IMR-90 (cell line): ENCODE data around the gene GSE1. TPM values are rescaled to one million over a fixed set of nuclear protein-coding genes. Genes with fewer than 3 reads are reported as not detected.

Experiments used
- ATAC-seq: fragments of 200-7000 bp; cut with Tn5 transposase; 2 replicates; pipeline ENCODE4 v1.9.1; 2020; ENCODE audit warnings: low read depth, mild to moderate bottlenecking, moderate library complexity
- BruUV-seq: library from RNA; stranded (reverse); fragments of 400-500 nt; replicated peaks from 2 replicates; lab custom pipeline; 2021; lab: Mats Ljungman, UMichigan
- CTCF ChIA-PET: fragments of 300-600 bp; formaldehyde crosslinking; extraction: SDS; loops from one replicate; lab custom pipeline; 2021; ENCODE audit warnings: antibody characterized with exemption; lab: Yijun Ruan, JAX
- POLR2A ChIA-PET: fragments of 300-600 bp; sonication (Branson Sonifier 250); formaldehyde crosslinking; loops from one replicate; lab custom pipeline; 2022; ENCODE audit warnings: antibody characterized with exemption; ENCODE audit not compliant: unreplicated experiment; lab: Charles Lee
- DNase-seq: peaks from one replicate; pipeline ENCODE4 v3.0.0; 2013
- H2AFZ ChIP-seq: replicated peaks from 2 replicates; pipeline ENCODE3; 2013; ENCODE audit warnings: low read length, mild to moderate bottlenecking; ENCODE audit not compliant: poor library complexity
- H2AK5ac ChIP-seq: 2 replicates; pipeline ENCODE4 v1.6.1; 2013; ENCODE audit warnings: low read depth, low read length, inconsistent platforms
- H2AK9ac ChIP-seq: replicated peaks from 2 replicates; pipeline ENCODE3; 2013; ENCODE audit warnings: mild to moderate bottlenecking, low read depth, low read length, moderate library complexity; ENCODE audit not compliant: poor library complexity
- H2BK120ac ChIP-seq: 2 replicates; pipeline ENCODE4 v1.6.1; 2013; ENCODE audit warnings: low read depth, low read length, inconsistent platforms
- H2BK15ac ChIP-seq: 3 replicates; pipeline ENCODE4 v1.6.1; 2013; ENCODE audit warnings: low read depth, low read length, inconsistent platforms
- H2BK20ac ChIP-seq: 2 replicates; pipeline ENCODE4 v1.6.1; 2013; ENCODE audit warnings: low read depth, mild to moderate bottlenecking, inconsistent platforms, low read length, moderate library complexity
- H2BK5ac ChIP-seq: 2 replicates; pipeline ENCODE4 v1.6.1; 2013; ENCODE audit warnings: mild to moderate bottlenecking, low read depth, low read length, inconsistent platforms; ENCODE audit not compliant: poor library complexity, severe bottlenecking
- H3K14ac ChIP-seq: replicated peaks from 2 replicates; pipeline ENCODE4 v1.6.1; 2013; ENCODE audit warnings: low read depth, low read length, inconsistent platforms
- H3K18ac ChIP-seq: 2 replicates; pipeline ENCODE4 v1.6.1; 2013; ENCODE audit warnings: low read depth, low read length, control low read depth
- H3K23ac ChIP-seq: 2 replicates; pipeline ENCODE4 v1.6.1; 2013; ENCODE audit warnings: low read depth, low read length, inconsistent platforms
- H3K27ac ChIP-seq: 2 replicates; pipeline ENCODE4 v1.5.1; 2013; ENCODE audit warnings: mild to moderate bottlenecking, control low read depth, low read length; ENCODE audit not compliant: insufficient read depth
- H3K27me3 ChIP-seq: 2 replicates; pipeline ENCODE4 v1.6.1; 2013; ENCODE audit warnings: low read length; ENCODE audit not compliant: control insufficient read depth, insufficient read depth
- H3K36me3 ChIP-seq: 2 replicates; pipeline ENCODE4 v1.6.1; 2013; ENCODE audit warnings: low read length, mixed read lengths; ENCODE audit not compliant: control insufficient read depth, insufficient read depth
- H3K4ac ChIP-seq: 2 replicates; pipeline ENCODE4 v1.6.1; 2013; ENCODE audit warnings: low read depth, low read length, inconsistent platforms
- H3K4me1 ChIP-seq: 2 replicates; pipeline ENCODE4 v1.6.1; 2013; ENCODE audit warnings: low read length, mixed read lengths; ENCODE audit not compliant: control insufficient read depth, insufficient read depth
- H3K4me2 ChIP-seq: 2 replicates; pipeline ENCODE4 v1.6.1; 2013; ENCODE audit warnings: low read depth, mild to moderate bottlenecking, control low read depth, low read length, moderate library complexity
- H3K4me3 ChIP-seq: 2 replicates; pipeline ENCODE4 v1.5.1; 2013; ENCODE audit warnings: low read depth, mild to moderate bottlenecking, control low read depth, low read length, moderate library complexity; ENCODE audit not compliant: insufficient read depth
- H3K56ac ChIP-seq: 2 replicates; pipeline ENCODE4 v1.6.1; 2013; ENCODE audit warnings: low read length, inconsistent platforms; ENCODE audit not compliant: insufficient read depth; ENCODE audit errors: extremely low read depth
- H3K79me1 ChIP-seq, 2 experiments: 2 replicates each; pipeline ENCODE4 v1.6.1; 2013; ENCODE audit warnings: low read length in 2 of 2, inconsistent platforms in 1 of 2, low read depth in 1 of 2
- H3K9ac ChIP-seq: 2 replicates; pipeline ENCODE4 v1.6.1; 2013; ENCODE audit warnings: low read depth, low read length, control low read depth
- H3K9me1 ChIP-seq: 2 replicates; pipeline ENCODE4 v1.6.1; 2013; ENCODE audit warnings: low read length, inconsistent platforms; ENCODE audit not compliant: insufficient read depth
- H3K9me3 ChIP-seq: 2 replicates; pipeline ENCODE4 v1.6.1; 2013; ENCODE audit warnings: low read length; ENCODE audit not compliant: control insufficient read depth, insufficient read depth
- H4K20me1 ChIP-seq: 2 replicates; pipeline ENCODE4 v1.6.1; 2013; ENCODE audit warnings: low read length, inconsistent platforms; ENCODE audit not compliant: insufficient read depth
- H4K5ac ChIP-seq: 2 replicates; pipeline ENCODE4 v1.6.1; 2013; ENCODE audit warnings: mild to moderate bottlenecking, low read depth, low read length, control low read depth
- H4K8ac ChIP-seq, 2 experiments: 2 replicates each; pipeline ENCODE4 v1.6.1; 2013; ENCODE audit warnings: low read depth in 2 of 2, low read length in 2 of 2, control low read depth in 1 of 2, inconsistent platforms in 1 of 2
- H4K91ac ChIP-seq: 2 replicates; pipeline ENCODE4 v1.6.1; 2013; ENCODE audit warnings: low read depth, low read length, inconsistent platforms; ENCODE audit not compliant: insufficient read depth
- RCOR1 ChIP-seq: IDR thresholded peaks from 2 replicates; pipeline ENCODE4 v1.6.1; 2012; ENCODE audit warnings: mild to moderate bottlenecking, low read length, improper control_type of control experiment; ENCODE audit not compliant: insufficient replicate concordance
- RFX5 ChIP-seq: IDR thresholded peaks from 2 replicates; pipeline ENCODE4 v1.8.0; 2012; ENCODE audit warnings: low read depth, mild to moderate bottlenecking, low read length, moderate library complexity
- SMC3 ChIP-seq: fragments of 150-350 bp; IDR thresholded peaks from 2 replicates; pipeline ENCODE4 v1.6.1; 2016; ENCODE audit warnings: low read depth, mild to moderate bottlenecking, antibody characterized with exemption, low read length, moderate library complexity
- WGBS, 2 experiments: methylation state at CpG; one replicate each; pipeline versions ENCODE4 v1.1.5 to v1.1.7; 2013; ENCODE audit warnings: missing lambda C conversion rate in 2 of 2; ENCODE audit not compliant: insufficient read length in 1 of 2; ENCODE audit errors: extremely low coverage in 2 of 2; 5-methylcytosine and 5-hydroxymethylcytosine counted together
- dilution Hi-C: fragments of 300-500 bp; cut with HindIII; formaldehyde crosslinking; loops from one replicate; pipeline ENCODE4 v1.14.3; 2018; ENCODE audit warnings: low sequenced_read_pairs; ENCODE audit not compliant: unreplicated experiment
- in situ Hi-C: fragments of 300-500 bp; cut with MboI; formaldehyde crosslinking; loops from 3 replicates; pipeline ENCODE4 v1.14.3; 2019; ENCODE audit warnings: low sequenced_read_pairs, inconsistent platforms, mixed read lengths
- intact Hi-C: fragments of 100-400 bp; cut with micrococcal nuclease; formaldehyde crosslinking; loops from 2 replicates; pipeline ENCODE4 v1.10.0; 2022
- polyA plus RNA-seq, 3 experiments: library from polyadenylated mRNA; depleted of rRNA; stranded (reverse); fragments of >200 nt; gene quantifications; 2 replicates each; pipeline ENCODE4 v1.2.3, GENCODE V29; 2012; ENCODE audit warnings: low replicate concordance in 1 of 3
- total RNA-seq: library from RNA; depleted of rRNA; stranded (reverse); fragments of >200 nt; gene quantifications from 2 replicates; pipeline ENCODE4 v1.2.3, GENCODE V29; 2012
- TF ChIP-seq, protein P1 (sequence below): fragments of 150-350 bp; IDR thresholded peaks from 2 replicates; pipeline ENCODE4 v1.6.1; 2016; ENCODE audit warnings: low read depth, mild to moderate bottlenecking, low read length, moderate library complexity, borderline replicate concordance

The GSE1 gene
- total and polyA plus RNA-seq, 2 of the 4 experiments (the other 2 are of a cell fraction), result 14.9 to 25.5 TPM

DNA sequence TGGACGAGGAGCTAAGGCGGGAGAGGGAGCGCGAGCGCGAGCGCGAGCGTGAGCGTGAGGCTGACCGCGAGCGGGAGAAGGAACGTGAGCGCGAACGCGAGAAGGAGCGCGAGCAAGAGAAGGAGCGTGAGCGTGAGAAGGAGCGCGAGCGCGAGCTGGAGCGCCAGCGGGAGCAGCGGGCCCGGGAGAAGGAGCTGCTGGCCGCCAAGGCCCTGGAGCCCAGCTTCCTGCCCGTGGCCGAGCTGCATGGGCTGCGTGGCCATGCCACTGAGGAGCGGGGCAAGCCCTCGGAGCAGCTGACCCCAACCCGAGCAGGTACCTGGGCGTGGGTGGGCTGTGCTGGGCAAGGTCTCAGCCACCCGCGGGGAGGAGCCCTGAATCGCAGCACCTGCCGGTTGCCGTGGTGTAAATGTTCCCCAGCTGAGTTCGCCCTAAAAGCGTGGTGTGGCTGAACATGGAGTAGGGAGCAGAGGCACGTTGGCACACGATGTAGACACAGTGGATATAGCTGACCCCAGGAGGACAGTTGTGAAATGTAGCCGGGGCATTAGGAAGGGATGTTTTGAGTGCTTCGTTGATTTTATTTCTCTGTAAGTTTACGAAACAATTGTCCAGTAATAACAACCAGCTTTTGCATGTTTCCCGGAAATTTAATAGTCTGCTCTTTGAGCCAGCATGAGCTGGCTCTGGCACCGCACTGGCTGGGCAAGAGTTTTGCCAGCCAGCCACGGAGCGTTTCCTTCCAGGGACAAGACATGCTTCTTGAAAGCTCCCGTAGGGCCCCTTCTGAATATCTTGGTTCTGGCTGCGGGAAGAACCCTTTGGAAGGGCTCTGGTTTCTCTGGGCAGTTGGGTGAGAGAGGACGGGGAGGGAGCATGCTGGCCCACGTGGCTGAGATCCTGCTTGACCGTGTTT is 43.5 kb downstream of the GSE1 start (continued):
- TF ChIP-seq, protein P1, sequence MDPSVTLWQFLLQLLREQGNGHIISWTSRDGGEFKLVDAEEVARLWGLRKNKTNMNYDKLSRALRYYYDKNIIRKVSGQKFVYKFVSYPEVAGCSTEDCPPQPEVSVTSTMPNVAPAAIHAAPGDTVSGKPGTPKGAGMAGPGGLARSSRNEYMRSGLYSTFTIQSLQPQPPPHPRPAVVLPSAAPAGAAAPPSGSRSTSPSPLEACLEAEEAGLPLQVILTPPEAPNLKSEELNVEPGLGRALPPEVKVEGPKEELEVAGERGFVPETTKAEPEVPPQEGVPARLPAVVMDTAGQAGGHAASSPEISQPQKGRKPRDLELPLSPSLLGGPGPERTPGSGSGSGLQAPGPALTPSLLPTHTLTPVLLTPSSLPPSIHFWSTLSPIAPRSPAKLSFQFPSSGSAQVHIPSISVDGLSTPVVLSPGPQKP, result no peak
- no peak for TF ChIP-seq RFX5

DNA sequence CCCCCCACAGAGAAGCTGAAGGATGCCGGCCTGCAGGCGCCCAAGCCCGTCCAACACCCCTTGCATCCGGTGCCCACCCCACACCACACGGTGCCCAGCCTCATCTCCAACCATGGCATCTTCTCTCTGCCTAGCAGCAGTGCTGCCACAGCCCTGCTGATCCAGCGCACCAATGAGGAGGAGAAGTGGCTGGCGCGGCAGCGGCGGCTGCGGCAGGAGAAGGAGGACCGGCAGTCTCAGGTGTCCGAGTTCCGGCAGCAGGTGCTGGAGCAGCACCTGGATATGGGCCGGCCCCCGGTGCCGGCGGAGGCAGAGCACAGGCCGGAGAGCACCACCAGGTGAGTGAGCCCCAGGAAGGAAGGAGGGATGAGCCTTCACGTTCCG is 44.1 kb downstream of the GSE1 start:
- no peak overlapping the region for H2AFZ ChIP-seq
- no peak overlapping the region for H3K9ac ChIP-seq
- WGBS, 2 experiments, result 100% methylated on average over 7 of the region's 21 CpGs; no CpG with 5 or more reads in 1 of the 2 experiments
- no peak overlapping the region for H4K8ac ChIP-seq
- no peak for DNase-seq
- no peak overlapping the region for H3K4me3 ChIP-seq
- H3K23ac ChIP-seq, result no peak overlapping the region
- no peak overlapping the region for H3K4me2 ChIP-seq
- H3K18ac ChIP-seq, result no peak overlapping the region
- no peak overlapping the region for H2BK20ac ChIP-seq
- H2BK5ac ChIP-seq, result no peak overlapping the region
- ATAC-seq, result no peak
- H3K4ac ChIP-seq, result no peak overlapping the region
- peaks cover 11% of the 10 kb centered on the region for H3K4me1 ChIP-seq
- H3K27me3 ChIP-seq, result no peaks in the 10 kb centered on the region
- no peak overlapping the region for H2BK15ac ChIP-seq
- no peak overlapping the region for H2AK5ac ChIP-seq
- no TSS peak for BruUV-seq
- POLR2A ChIA-PET, result no interaction called here
- H3K79me1 ChIP-seq, result peaks cover 11 to 28% of the 10 kb centered on the region in 2 experiments
- H3K56ac ChIP-seq, result no peak overlapping the region
- H2AK9ac ChIP-seq, result no peak overlapping the region
- dilution Hi-C loops (no loop called here), in situ Hi-C loops (loop anchor here (5.0 kb wide), 1 partner anchor 60 kb away; no protein-coding TSS in a partner anchor), intact Hi-C loops (loop anchor here (5.0 kb wide), 1 partner anchor 60 kb away; no protein-coding TSS in a partner anchor)
- no peak overlapping the region for H3K27ac ChIP-seq
- H4K5ac ChIP-seq, result no peak overlapping the region
- peaks cover 40% of the 10 kb centered on the region for H4K20me1 ChIP-seq
- CTCF ChIA-PET, result no interaction called here
- no peak overlapping the region for H4K91ac ChIP-seq
- H3K9me1 ChIP-seq, result 0 out of 2 replicates have a peak, but pooled peaks cover 6% of the 10 kb centered on the region
- peaks cover 67% of the 10 kb centered on the region for H3K36me3 ChIP-seq
- TF ChIP-seq RCOR1 (no peak), SMC3 (no peak)
- H2BK120ac ChIP-seq, result no peak overlapping the region
- H3K9me3 ChIP-seq, result no peaks in the 10 kb centered on the region
- no peak overlapping the region for H3K14ac ChIP-seq
